ENCODE results near the gene MAGEF1.

GRCh38 chr3:184733181-184733580, 21.3 kb upstream of the MAGEF1 start:
- no peak for TF ChIP-seq POLR2A (IDR thresholded peaks at IDR 0.05)
- no peak for TF ChIP-seq CTCF (IDR thresholded peaks at IDR 0.05)
